H1 (cell line): Measurements from ENCODE around the gene SLC24A3. TPM values are rescaled to one million over a fixed set of nuclear protein-coding genes. Genes with fewer than 3 reads are reported as not detected.

Source experiments
- CTCF ChIA-PET: fragments of 300-600 bp; sonication (Branson Sonifier 250); formaldehyde crosslinking; loops from one replicate; lab custom pipeline; 2021; ENCODE audit not compliant: partially characterized antibody; lab: Charles Lee
- POLR2A ChIA-PET: fragments of 300-600 bp; sonication (Branson Sonifier 250); formaldehyde crosslinking; loops from one replicate; lab custom pipeline; 2021; ENCODE audit warnings: inconsistent platforms; ENCODE audit not compliant: partially characterized antibody; lab: Charles Lee
- DNase-seq, 2 experiments: peaks; one replicate each; pipeline versions ENCODE4 v3.0.0 to v3.0.0-alpha.2; 2010 to 2022; ENCODE audit warnings: low spot score in 2 of 2, low read depth in 1 of 2, mixed read lengths in 1 of 2
- FAIRE-seq: peaks from 2 replicates; lab custom pipeline; 2011; peaks lifted over from hg19 to GRCh38; lab: Jason Lieb, UNC
- H2AFZ ChIP-seq: 2 replicates; pipeline ENCODE4 v1.8.1; 2012; ENCODE audit warnings: low read length, inconsistent platforms
- H2AK5ac ChIP-seq: 2 replicates; pipeline ENCODE4 v1.6.1; 2013; ENCODE audit warnings: low read depth, low read length
- H2BK120ac ChIP-seq: replicated peaks from 2 replicates; pipeline ENCODE3; 2013; ENCODE audit warnings: low read depth, low read length, inconsistent platforms
- H2BK12ac ChIP-seq: 2 replicates; pipeline ENCODE4 v1.6.1; 2013; ENCODE audit warnings: low read depth, low read length
- H2BK15ac ChIP-seq: 2 replicates; pipeline ENCODE4 v1.6.1; 2013; ENCODE audit warnings: low read length
- H2BK20ac ChIP-seq: 2 replicates; pipeline ENCODE4 v1.6.1; 2013; ENCODE audit warnings: low read length
- H2BK5ac ChIP-seq: 2 replicates; pipeline ENCODE4 v1.6.1; 2013; ENCODE audit warnings: low read depth, low read length
- H3K14ac ChIP-seq: 2 replicates; pipeline ENCODE4 v1.6.1; 2013; ENCODE audit warnings: inconsistent platforms; ENCODE audit not compliant: insufficient read length
- H3K18ac ChIP-seq: 2 replicates; pipeline ENCODE4 v1.6.1; 2013; ENCODE audit warnings: low read length; ENCODE audit errors: extremely low read depth
- H3K23ac ChIP-seq: 2 replicates; pipeline ENCODE4 v1.6.1; 2013; ENCODE audit warnings: inconsistent platforms; ENCODE audit not compliant: insufficient read length
- H3K23me2 ChIP-seq: 2 replicates; pipeline ENCODE4 v1.6.1; 2013; ENCODE audit warnings: low read depth, low read length
- H3K27ac ChIP-seq: 2 replicates; pipeline ENCODE4 v1.6.1; 2011; ENCODE audit warnings: low read depth, low read length, inconsistent platforms
- H3K27me3 ChIP-seq, 4 experiments: replicated peaks in 1 of 4; 1 replicate in 1 of 4; 2 replicates in 3 of 4; pipeline versions ENCODE4 v1.6.1 to v1.8.1; 2011 to 2013; ENCODE audit warnings: low read length in 3 of 4, mild to moderate bottlenecking in 3 of 4, inconsistent platforms in 2 of 4, mixed read lengths in 2 of 4, moderate library complexity in 1 of 4; ENCODE audit not compliant: control insufficient read depth in 3 of 4, insufficient read depth in 3 of 4; ENCODE audit errors: extremely low read depth in 1 of 4
- H3K36me3 ChIP-seq, 4 experiments: 2 replicates each; pipeline versions ENCODE4 v1.6.1 to v1.8.1; 2011 to 2013; ENCODE audit warnings: mild to moderate bottlenecking in 4 of 4, low read length in 3 of 4, moderate library complexity in 2 of 4, control low read depth in 1 of 4, inconsistent platforms in 1 of 4; ENCODE audit not compliant: insufficient read depth in 4 of 4, control insufficient read depth in 2 of 4
- H3K4ac ChIP-seq: replicated peaks from 2 replicates; pipeline ENCODE3; 2013; ENCODE audit warnings: low read length, low read depth, mixed read lengths, inconsistent platforms; ENCODE audit not compliant: insufficient read length
- H3K4me1 ChIP-seq, 4 experiments: replicated peaks in 1 of 4; 1 replicate in 1 of 4; 2 replicates in 3 of 4; pipeline versions ENCODE4 v1.6.1 to v1.8.1; 2011 to 2013; ENCODE audit warnings: low read length in 3 of 4, inconsistent platforms in 2 of 4, mixed read lengths in 1 of 4; ENCODE audit not compliant: insufficient read depth in 4 of 4, control insufficient read depth in 3 of 4
- H3K4me2 ChIP-seq, 2 experiments: 2 replicates each; pipeline versions ENCODE4 v1.6.1 to v1.8.1; 2011 to 2013; ENCODE audit warnings: low read depth in 2 of 2, low read length in 2 of 2, control low read depth in 1 of 2, inconsistent platforms in 1 of 2, mild to moderate bottlenecking in 1 of 2; ENCODE audit not compliant: insufficient read depth in 1 of 2
- H3K4me3 ChIP-seq, 4 experiments: fragments of 200-600, 300-600 bp in 1 of 4; sonication (generic), shearing (Covaris generic), sonication (Bioruptor Twin) in 1 of 4; 2 replicates each; pipeline versions ENCODE4 v1.5.1 to v1.8.1; 2011 to 2016; ENCODE audit warnings: low read length in 4 of 4, low read depth in 3 of 4, control low read depth in 2 of 4, inconsistent platforms in 2 of 4, mild to moderate bottlenecking in 2 of 4, mixed read lengths in 1 of 4, moderate library complexity in 1 of 4; ENCODE audit not compliant: insufficient read depth in 2 of 4; ENCODE audit errors: extremely low read depth in 1 of 4
- H3K56ac ChIP-seq: replicated peaks from 2 replicates; pipeline ENCODE3; 2013; ENCODE audit warnings: low read depth, mild to moderate bottlenecking, mixed read lengths, low read length, inconsistent platforms; ENCODE audit not compliant: insufficient read length
- H3K79me1 ChIP-seq: 2 replicates; pipeline ENCODE4 v1.6.1; 2013; ENCODE audit warnings: low read depth, low read length, control low read depth
- H3K79me2 ChIP-seq, 2 experiments: 2 replicates each; pipeline versions ENCODE4 v1.6.1 to v1.8.1; 2012 to 2013; ENCODE audit warnings: low read length in 2 of 2, mild to moderate bottlenecking in 2 of 2, inconsistent platforms in 1 of 2; ENCODE audit not compliant: insufficient read depth in 2 of 2, control insufficient read depth in 1 of 2
- H3K9ac ChIP-seq, 4 experiments: replicated peaks in 1 of 4; 1 replicate in 1 of 4; 2 replicates in 3 of 4; pipeline versions ENCODE4 v1.6.1 to v1.8.1; 2011 to 2013; ENCODE audit warnings: low read depth in 3 of 4, low read length in 3 of 4, control low read depth in 2 of 4, mild to moderate bottlenecking in 2 of 4, moderate library complexity in 2 of 4, inconsistent platforms in 1 of 4; ENCODE audit errors: extremely low read depth in 1 of 4
- H3K9me3 ChIP-seq, 2 experiments: 2 replicates each; pipeline versions ENCODE4 v1.6.1 to v1.8.1; 2012 to 2013; ENCODE audit warnings: mild to moderate bottlenecking in 2 of 2, moderate library complexity in 2 of 2, control low read depth in 1 of 2, inconsistent platforms in 1 of 2, low read depth in 1 of 2, low read length in 1 of 2, mixed read lengths in 1 of 2; ENCODE audit not compliant: insufficient read depth in 2 of 2
- H4K20me1 ChIP-seq, 2 experiments: replicated peaks in 1 of 2; 2 replicates each; pipeline versions ENCODE3 to v1.8.1; 2011 to 2013; ENCODE audit warnings: inconsistent platforms in 2 of 2, low read length in 2 of 2, mild to moderate bottlenecking in 1 of 2; ENCODE audit not compliant: insufficient read depth in 2 of 2, control insufficient read depth in 1 of 2
- H4K5ac ChIP-seq: 2 replicates; pipeline ENCODE4 v1.6.1; 2013; ENCODE audit warnings: low read length, low read depth, mixed read lengths, inconsistent platforms; ENCODE audit not compliant: insufficient read length
- H4K8ac ChIP-seq: 2 replicates; pipeline ENCODE4 v1.8.0; 2013; ENCODE audit warnings: mild to moderate bottlenecking, moderate library complexity, low read length, inconsistent platforms; ENCODE audit not compliant: insufficient read depth; ENCODE audit errors: extremely low read depth
- H4K91ac ChIP-seq: replicated peaks from 2 replicates; pipeline ENCODE3; 2013; ENCODE audit warnings: low read length, mixed read lengths, inconsistent platforms; ENCODE audit not compliant: insufficient read length
- ATF2 ChIP-seq: IDR thresholded peaks from 2 replicates; pipeline ENCODE4 v1.6.1; 2012; ENCODE audit warnings: low read length, inconsistent platforms
- CREB1 ChIP-seq: IDR thresholded peaks from 2 replicates; pipeline ENCODE4 v1.6.1; 2012; ENCODE audit warnings: inconsistent platforms
- JUN ChIP-seq: IDR thresholded peaks from 2 replicates; pipeline ENCODE4 v1.6.1; 2011; ENCODE audit warnings: low read depth, mild to moderate bottlenecking, improper control_type of control experiment, low read length
- KDM1A ChIP-seq: fragments of 200-600, 300-600 bp; sonication (generic); IDR thresholded peaks from 2 replicates; pipeline ENCODE4 v1.7.1; 2016; ENCODE audit warnings: mild to moderate bottlenecking, low read length, borderline replicate concordance
- KDM5A ChIP-seq: fragments of 200-600 bp; IDR thresholded peaks from 2 replicates; pipeline ENCODE4 v1.7.1; 2012; ENCODE audit warnings: mild to moderate bottlenecking, low read length, inconsistent platforms, mixed read lengths
- MAX ChIP-seq: IDR thresholded peaks from 2 replicates; pipeline ENCODE4 v1.6.1; 2012; ENCODE audit warnings: inconsistent platforms
- RAD21 ChIP-seq, 2 experiments: IDR thresholded peaks in 1 of 2; conservative IDR thresholded peaks in 1 of 2; 2 replicates each; pipeline ENCODE4 v1.6.1; 2011; ENCODE audit warnings: low read depth in 2 of 2, low read length in 2 of 2, improper control_type of control experiment in 1 of 2, inconsistent platforms in 1 of 2, mild to moderate bottlenecking in 1 of 2, moderate library complexity in 1 of 2
- RXRA ChIP-seq: IDR thresholded peaks from 2 replicates; pipeline ENCODE4 v1.6.1; 2011; ENCODE audit warnings: low read depth, mild to moderate bottlenecking, low read length, moderate library complexity; ENCODE audit not compliant: insufficient read depth
- SAP30 ChIP-seq: fragments of 300-600 bp; sonication (generic); IDR thresholded peaks from 2 replicates; pipeline ENCODE4 v1.7.1; 2012; ENCODE audit warnings: low read length, moderate library complexity, mild to moderate bottlenecking, inconsistent platforms; ENCODE audit not compliant: insufficient read depth, insufficient replicate concordance
- SIX5 ChIP-seq: IDR thresholded peaks from 2 replicates; pipeline ENCODE4 v1.6.1; 2011; ENCODE audit warnings: mild to moderate bottlenecking, low read depth, low read length
- TEAD4 ChIP-seq: IDR thresholded peaks from 2 replicates; pipeline ENCODE4 v1.6.1; 2012; ENCODE audit warnings: low read depth, low read length, inconsistent platforms, mixed read lengths
- WGBS, 2 experiments: shearing (Covaris generic) in 1 of 2; methylation state at CpG; one replicate each; pipeline versions ENCODE4 v1.1.6 to v1.1.7; 2013 to 2015; ENCODE audit warnings: low lambda C conversion rate in 2 of 2, mixed read lengths in 2 of 2, inconsistent platforms in 1 of 2, low coverage in 1 of 2, missing lambda C conversion rate in 1 of 2; ENCODE audit not compliant: insufficient replicate concordance in 2 of 2, insufficient coverage in 1 of 2, insufficient read length in 1 of 2; ENCODE audit errors: extremely low coverage in 1 of 2, missing lambda C conversion rate in 1 of 2; 5-methylcytosine and 5-hydroxymethylcytosine counted together
- polyA plus RNA-seq, 7 experiments: library from polyadenylated mRNA; depleted of rRNA in 3 of 7; stranded (reverse) in 5 of 7; unstranded in 2 of 7; fragments of >200 nt in 5 of 7; fragments of 200-250 nt in 2 of 7; gene quantifications; 1 replicate in 5 of 7; 2 replicates in 1 of 7; 4 replicates in 1 of 7; pipeline versions ENCODE4 v1.2.1 to v1.2.3, GENCODE V29; 2011 to 2013; ENCODE audit warnings: missing spikeins in 2 of 7, mixed read lengths in 2 of 7
- total RNA-seq: library from RNA; stranded (reverse); fragmentation: NEBNext Ultra II Directional; extraction: Animal tissue kit (Norgen Biotek cat#: 25700); gene quantifications from 2 replicates; pipeline ENCODE4 v1.2.1, GENCODE V29; 2021

SLC24A3 gene
- total and polyA plus RNA-seq, 2 of the 8 experiments (the other 6 are each of a cell fraction or from before 2014, with no cell fraction given): 4.5 to 6.3 TPM

GRCh38 chr20:19473216-19473921 is 260.9 kb downstream of the SLC24A3 start:
- H3K4me2 ChIP-seq: no peak overlapping the region
- no peaks in the 10 kb centered on the region for H3K79me2 ChIP-seq
- H2BK120ac ChIP-seq: no peak overlapping the region
- CTCF ChIA-PET: interaction anchor here (0.9 to 1.0 kb wide), 4 partner anchors 9 to 417 kb away, joined by 3 to 4 read pairs (median 3); no protein-coding TSS in a partner anchor
- H4K8ac ChIP-seq: no peak overlapping the region
- no peak overlapping the region for H2BK15ac ChIP-seq
- 87% methylated on average over 8 of the region's 8 CpGs; no CpG with 5 or more reads in 1 of the 2 experiments for WGBS, 2 experiments
- H3K9ac ChIP-seq: no peak overlapping the region
- H3K9me3 ChIP-seq: no peaks in the 10 kb centered on the region
- H3K23ac ChIP-seq: no peak overlapping the region
- H3K56ac ChIP-seq: peak overlapping the region; percentile 7
- no peak overlapping the region for H2BK5ac ChIP-seq
- H3K14ac ChIP-seq: no peak overlapping the region
- no peaks in the 10 kb centered on the region for H3K27me3 ChIP-seq
- H4K5ac ChIP-seq: no peak overlapping the region
- no peak overlapping the region for H2BK12ac ChIP-seq
- POLR2A ChIA-PET: interaction anchor here (0.6 to 0.7 kb wide), 3 partner anchors 102 to 139 kb away, joined by 3 read pairs; no protein-coding TSS in a partner anchor
- no peaks in the 10 kb centered on the region for H4K20me1 ChIP-seq
- H3K79me1 ChIP-seq: no peaks in the 10 kb centered on the region
- no peak overlapping the region for H3K4me3 ChIP-seq
- no peaks in the 10 kb centered on the region for H3K4me1 ChIP-seq
- no peak overlapping the region; the same call in 1 of the 2 replicates for H3K18ac ChIP-seq
- no peak overlapping the region for H4K91ac ChIP-seq
- no peaks in the 10 kb centered on the region for H3K23me2 ChIP-seq
- H3K27ac ChIP-seq: no peak overlapping the region
- no peak overlapping the region for H2AFZ ChIP-seq
- H2BK20ac ChIP-seq: no peak overlapping the region
- FAIRE-seq: no peak
- DNase-seq: no peak
- no peaks in the 10 kb centered on the region for H3K36me3 ChIP-seq
- no peak overlapping the region for H2AK5ac ChIP-seq
- H3K4ac ChIP-seq: no peak overlapping the region
- TF ChIP-seq KDM1A: no peak
- TF ChIP-seq RXRA: no peak
- no peak for TF ChIP-seq MAX
- no peak for TF ChIP-seq CREB1
- TF ChIP-seq ATF2: no peak
- TF ChIP-seq SIX5: no peak
- TF ChIP-seq TEAD4: no peak
- no peak for TF ChIP-seq SAP30
- no peak for TF ChIP-seq RAD21 (IDR thresholded peaks at IDR 0.05 in 1 of 2, conservative IDR thresholded peaks at IDR 0.05 in 1 of 2; ENCODE audit: low read depth in 2 of 2, low read length in 2 of 2)
- TF ChIP-seq JUN: no peak
- TF ChIP-seq KDM5A: no peak
